HG03060 (cell line): ENCODE results near the gene ATN1.

Experiments used
- ATAC-seq: cut with Tn5 transposase; IDR thresholded peaks from one replicate; pipeline ENCODE4 v1.9.1; 2021; ENCODE audit warnings: low read depth, moderate number of reproducible peaks; ENCODE audit not compliant: unreplicated experiment

Gene ATN1

GRCh38 chr12:6943722-6944380 is 16.1 kb downstream of the ATN1 start, which contains the start of the genes C12orf57 and RNU7-1:
Gene C12orf57, plus strand, starts transcription at chr12:6944022. Its CDS starts 100 bp downstream, at chr12:6944122.
Gene RNU7-1, plus strand, starts transcription at chr12:6943816.
- ATAC-seq: no peak

- ATAC-seq: no peak
Measured at GRCh38 chr12:6944381-6945186, 16.8 kb downstream of the ATN1 start.

- ATAC-seq: no peak
Measured at GRCh38 chr12:6945613-6946012, 17.9 kb downstream of the ATN1 start.

- no peak for ATAC-seq
Measured at GRCh38 chr12:6946033-6946919, 18.5 kb downstream of the ATN1 start.

GRCh38 chr12:6946920-6947374 is 19.2 kb downstream of the ATN1 start:
- ATAC-seq: no peak

- no peak for ATAC-seq
Measured at GRCh38 chr12:6947615-6948014, 19.9 kb downstream of the ATN1 start.

GRCh38 chr12:6948873-6949594 is 21.3 kb downstream of the ATN1 start:
- no peak for ATAC-seq

- ATAC-seq: no peak
Measured at GRCh38 chr12:6950401-6950801, 22.6 kb downstream of the ATN1 start.

GRCh38 chr12:6950811-6951540 is 23.2 kb downstream of the ATN1 start, which contains the start of gene PTPN6:
Gene PTPN6, plus strand, starts transcription at chr12:6951356. Its CDS starts 157 bp downstream, at chr12:6951513.
- no peak for ATAC-seq

GRCh38 chr12:6951551-6952120 is 23.9 kb downstream of the ATN1 start:
- ATAC-seq: no peak

GRCh38 chr12:6952121-6952862 is 24.5 kb downstream of the ATN1 start:
- ATAC-seq: no peak

- ATAC-seq: no peak
Measured at GRCh38 chr12:6952863-6953441, 25.2 kb downstream of the ATN1 start.

GRCh38 chr12:6953442-6954315 is 25.9 kb downstream of the ATN1 start:
- peak; percentile 29 for ATAC-seq

- ATAC-seq: no peak
Measured at GRCh38 chr12:6954316-6955107, 26.8 kb downstream of the ATN1 start.

GRCh38 chr12:6955108-6956020 is 27.6 kb downstream of the ATN1 start:
- no peak for ATAC-seq
